Suprapubic skin (tissue), 4 donors: ENCODE measurements around the gene DUSP23. TPM values are rescaled to one million over a fixed set of nuclear protein-coding genes. Genes with fewer than 3 reads are reported as not detected.

Source experiments
- DNase-seq, 2 donors: peaks; one replicate each; pipeline ENCODE4 v3.0.0-alpha.2; 2019; ENCODE audit warnings: low spot score in 2 of 2
- H3K27ac ChIP-seq: fragments of 200-600 bp; sonication (generic); one replicate; pipeline ENCODE4 v1.5.1; 2019
- H3K27me3 ChIP-seq: fragments of 200-600 bp; sonication (generic); one replicate; pipeline ENCODE4 v1.5.1; 2019
- H3K36me3 ChIP-seq: fragments of 200-600 bp; sonication (generic); one replicate; pipeline ENCODE4 v1.5.1; 2019
- H3K4me1 ChIP-seq: fragments of 200-600 bp; sonication (generic); one replicate; pipeline ENCODE4 v1.5.1; 2019
- H3K4me3 ChIP-seq: fragments of 200-600 bp; sonication (generic); one replicate; pipeline ENCODE4 v1.5.1; 2019; ENCODE audit warnings: mild to moderate bottlenecking
- H3K9me3 ChIP-seq: fragments of 200-600 bp; sonication (generic); one replicate; pipeline ENCODE4 v1.5.1; 2019
- EP300 ChIP-seq: sonication (generic); formaldehyde crosslinking; IDR thresholded peaks from one replicate; pipeline ENCODE4 v1.6.1; 2017; ENCODE audit warnings: antibody characterized with exemption
- POLR2A ChIP-seq, 2 donors: fragments of 450-650 bp; IDR thresholded peaks; one replicate each; pipeline ENCODE4 v1.6.1; 2017; ENCODE audit warnings: antibody characterized with exemption in 2 of 2, mild to moderate bottlenecking in 2 of 2, moderate library complexity in 2 of 2
- POLR2AphosphoS5 ChIP-seq, 3 donors: sonication (generic); formaldehyde crosslinking; IDR thresholded peaks; one replicate each; pipeline ENCODE4 v1.6.1; 2017; ENCODE audit warnings: antibody characterized with exemption in 3 of 3
- WGBS: methylation state at CpG from one replicate; pipeline ENCODE4 v1.1.5; 2018; 5-methylcytosine and 5-hydroxymethylcytosine counted together
- total RNA-seq, 4 donors: library from RNA; depleted of rRNA; stranded (reverse); fragments of >200 nt; gene quantifications; one replicate each; pipeline ENCODE4 v1.1.0, GENCODE V29; 2016
- TF ChIP-seq, protein P1 (sequence below), 2 donors: fragments of 200-600 bp in 1 of 2; fragments of 450-650 bp in 1 of 2; sonication (generic) in 1 of 2; IDR thresholded peaks; one replicate each; pipeline ENCODE4 v1.5.1; 2016 to 2019; ENCODE audit warnings: antibody characterized with exemption in 2 of 2, mild to moderate bottlenecking in 1 of 2, moderate library complexity in 1 of 2

Gene DUSP23
- total RNA-seq, 4 donors from 2014 or later: 39.6 to 89.6 (median 75.0) TPM

DNA sequence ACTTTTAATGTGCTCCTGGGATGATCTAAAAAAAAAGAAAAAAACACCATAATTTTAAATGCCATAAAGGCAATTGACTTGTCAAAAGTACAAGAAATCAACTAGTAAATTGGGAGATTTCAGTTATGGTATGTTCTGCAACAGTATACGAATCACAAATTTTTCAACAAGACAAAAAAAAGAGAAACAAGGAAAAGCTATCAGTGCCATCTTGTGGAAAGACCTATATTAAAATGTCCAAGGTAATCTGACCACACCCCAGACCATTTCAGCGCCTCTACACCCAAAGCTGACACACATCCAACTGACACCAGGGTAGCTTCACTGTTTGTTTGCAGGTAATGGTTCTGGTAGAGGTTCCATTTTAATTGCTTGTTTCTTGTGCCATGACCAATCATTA, 5.0 kb upstream of the DUSP23 start:
- Histone ChIP-seq H3K36me3 (no peaks in the 10 kb centered on the region), H3K4me1 (peaks cover 15% of the 10 kb centered on the region), H3K9me3 (no peaks in the 10 kb centered on the region), H3K4me3 (no peak overlapping the region), H3K27me3 (no peaks in the 10 kb centered on the region), H3K27ac (no peak overlapping the region)
- WGBS: 84% methylated on average over 2 of the region's 2 CpGs
- no peak for DNase-seq
- TF ChIP-seq POLR2A (IDR thresholded peaks at IDR 0.05) (no peak), POLR2AphosphoS5 (IDR thresholded peaks at IDR 0.05) (no peak), EP300 (no peak)
- TF ChIP-seq, protein P1, sequence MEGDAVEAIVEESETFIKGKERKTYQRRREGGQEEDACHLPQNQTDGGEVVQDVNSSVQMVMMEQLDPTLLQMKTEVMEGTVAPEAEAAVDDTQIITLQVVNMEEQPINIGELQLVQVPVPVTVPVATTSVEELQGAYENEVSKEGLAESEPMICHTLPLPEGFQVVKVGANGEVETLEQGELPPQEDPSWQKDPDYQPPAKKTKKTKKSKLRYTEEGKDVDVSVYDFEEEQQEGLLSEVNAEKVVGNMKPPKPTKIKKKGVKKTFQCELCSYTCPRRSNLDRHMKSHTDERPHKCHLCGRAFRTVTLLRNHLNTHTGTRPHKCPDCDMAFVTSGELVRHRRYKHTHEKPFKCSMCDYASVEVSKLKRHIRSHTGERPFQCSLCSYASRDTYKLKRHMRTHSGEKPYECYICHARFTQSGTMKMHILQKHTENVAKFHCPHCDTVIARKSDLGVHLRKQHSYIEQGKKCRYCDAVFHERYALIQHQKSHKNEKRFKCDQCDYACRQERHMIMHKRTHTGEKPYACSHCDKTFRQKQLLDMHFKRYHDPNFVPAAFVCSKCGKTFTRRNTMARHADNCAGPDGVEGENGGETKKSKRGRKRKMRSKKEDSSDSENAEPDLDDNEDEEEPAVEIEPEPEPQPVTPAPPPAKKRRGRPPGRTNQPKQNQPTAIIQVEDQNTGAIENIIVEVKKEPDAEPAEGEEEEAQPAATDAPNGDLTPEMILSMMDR (IDR thresholded peaks at IDR 0.05): no peak

DNA sequence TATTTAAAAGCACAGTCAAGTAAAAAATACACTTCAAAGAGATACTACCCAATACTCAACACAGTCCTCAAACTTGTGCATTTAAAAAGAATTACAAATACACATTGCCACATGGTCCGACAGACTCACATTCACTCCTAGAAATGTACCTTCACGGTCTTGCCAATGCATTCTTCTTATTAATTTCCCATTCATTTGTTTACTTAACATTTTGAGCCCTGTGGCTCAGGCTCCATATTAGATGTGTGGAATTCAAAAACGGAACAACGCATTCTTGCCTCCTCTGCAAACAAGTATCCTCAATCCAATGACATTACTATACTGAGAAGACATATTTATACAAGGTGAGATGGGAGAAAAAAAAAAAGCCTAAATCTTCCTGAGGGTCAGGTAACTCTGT, 2.5 kb upstream of the DUSP23 start:
- no peaks in the 10 kb centered on the region for H3K36me3 ChIP-seq
- WGBS: 91% methylated on average over 4 of the region's 4 CpGs
- no peak for DNase-seq
- no peak overlapping the region for H3K4me3 ChIP-seq
- H3K4me1 ChIP-seq: peaks cover 28% of the 10 kb centered on the region
- H3K27ac ChIP-seq: peak overlapping the region; percentile 61
- H3K27me3 ChIP-seq: no peaks in the 10 kb centered on the region
- TF ChIP-seq POLR2AphosphoS5 (IDR thresholded peaks at IDR 0.05): no peak
- TF ChIP-seq EP300: no peak
- TF ChIP-seq, protein P1 (IDR thresholded peaks at IDR 0.05): no peak
- no peak for TF ChIP-seq POLR2A (IDR thresholded peaks at IDR 0.05)
- no peaks in the 10 kb centered on the region for H3K9me3 ChIP-seq

DNA sequence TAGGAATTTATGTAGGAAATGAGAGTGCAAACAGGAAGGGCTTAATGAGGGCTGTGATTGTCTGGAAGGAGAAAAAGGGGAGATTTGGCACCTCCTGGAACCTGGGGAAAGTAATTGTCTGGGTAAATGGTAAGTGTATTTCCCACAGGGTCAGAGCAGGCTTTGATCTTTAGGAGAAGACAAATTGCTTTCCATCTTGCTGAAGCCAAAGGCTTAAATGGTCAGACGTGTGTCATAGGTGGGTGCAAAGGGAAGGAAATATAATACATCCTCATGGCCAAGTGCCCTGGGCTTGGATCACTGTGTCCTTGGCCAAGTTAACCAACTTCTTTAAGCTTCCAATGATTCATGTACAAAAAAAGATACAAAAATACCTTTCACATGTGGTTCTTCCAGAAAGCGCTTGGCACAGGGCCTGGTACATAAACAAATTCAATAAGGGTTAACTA, 1.3 kb upstream of the DUSP23 start:
- H3K36me3 ChIP-seq: no peaks in the 10 kb centered on the region
- no peaks in the 10 kb centered on the region for H3K27me3 ChIP-seq
- WGBS: 45% methylated on average over 2 of the region's 2 CpGs
- TF ChIP-seq, protein P1 (IDR thresholded peaks at IDR 0.05): no peak
- TF ChIP-seq EP300 (no peak), POLR2AphosphoS5 (IDR thresholded peaks at IDR 0.05) (peak in 1 of 3 donors; percentile 62), POLR2A (IDR thresholded peaks at IDR 0.05) (no peak)
- peak overlapping the region; percentile 61 for H3K27ac ChIP-seq
- H3K4me3 ChIP-seq: no peak overlapping the region
- H3K9me3 ChIP-seq: no peaks in the 10 kb centered on the region
- DNase-seq: no peak
- H3K4me1 ChIP-seq: peaks cover 28% of the 10 kb centered on the region

DNA sequence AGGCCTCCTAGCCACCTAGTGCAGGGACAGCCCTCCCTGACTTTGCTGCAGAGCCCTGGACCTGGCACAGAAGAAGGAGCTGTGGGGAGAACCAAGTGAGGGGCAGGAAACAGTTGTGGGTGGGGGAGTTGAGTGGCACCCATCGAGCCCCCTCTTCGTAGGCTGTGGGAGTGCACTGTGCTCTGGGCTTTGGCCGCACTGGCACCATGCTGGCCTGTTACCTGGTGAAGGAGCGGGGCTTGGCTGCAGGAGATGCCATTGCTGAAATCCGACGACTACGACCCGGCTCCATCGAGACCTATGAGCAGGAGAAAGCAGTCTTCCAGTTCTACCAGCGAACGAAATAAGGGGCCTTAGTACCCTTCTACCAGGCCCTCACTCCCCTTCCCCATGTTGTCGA, 1.2 kb downstream of the DUSP23 start:
- Histone ChIP-seq H3K4me1 (peaks cover 35% of the 10 kb centered on the region), H3K27ac (peak overlapping the region; percentile 78), H3K4me3 (peak overlapping the region; percentile 83), H3K9me3 (no peaks in the 10 kb centered on the region), H3K27me3 (no peaks in the 10 kb centered on the region), H3K36me3 (no peaks in the 10 kb centered on the region)
- DNase-seq: no peak
- 96% methylated on average over 12 of the region's 12 CpGs for WGBS
- TF ChIP-seq, protein P1 (IDR thresholded peaks at IDR 0.05): no peak
- no peak for TF ChIP-seq POLR2A (IDR thresholded peaks at IDR 0.05)
- no peak for TF ChIP-seq POLR2AphosphoS5 (IDR thresholded peaks at IDR 0.05)
- no peak for TF ChIP-seq EP300

DNA sequence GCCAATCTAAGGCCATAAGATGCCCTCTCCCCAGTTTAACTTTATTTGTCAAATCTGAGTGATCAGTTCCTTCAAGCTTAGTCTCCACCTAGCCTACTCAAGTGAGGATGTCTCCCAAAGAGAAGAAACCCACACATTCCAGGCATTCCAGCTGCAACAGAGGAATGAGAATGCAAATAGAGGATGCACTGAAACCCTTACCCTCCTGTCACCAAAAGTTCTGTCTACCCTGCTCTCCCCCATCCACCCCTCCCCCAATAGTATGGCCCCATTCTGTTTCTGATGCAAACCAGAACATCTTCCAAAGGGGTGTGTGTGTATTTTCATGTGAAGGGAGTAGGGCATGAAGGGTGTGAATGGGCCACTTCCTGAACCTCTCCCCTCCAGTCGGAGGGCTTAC, 3.0 kb downstream of the DUSP23 start:
- peaks cover 42% of the 10 kb centered on the region for H3K4me1 ChIP-seq
- H3K4me3 ChIP-seq: no peak overlapping the region
- no peak for DNase-seq
- no peak overlapping the region for H3K27ac ChIP-seq
- H3K27me3 ChIP-seq: no peaks in the 10 kb centered on the region
- H3K36me3 ChIP-seq: no peaks in the 10 kb centered on the region
- no peaks in the 10 kb centered on the region for H3K9me3 ChIP-seq
- TF ChIP-seq POLR2A (IDR thresholded peaks at IDR 0.05): no peak
- no peak for TF ChIP-seq EP300
- TF ChIP-seq, protein P1 (IDR thresholded peaks at IDR 0.05): no peak
- TF ChIP-seq POLR2AphosphoS5 (IDR thresholded peaks at IDR 0.05): no peak
- 100% methylated on average over 1 of the region's 1 CpG for WGBS
